ENCODE data around the gene ACTR6.

ACTR6 gene

GRCh38 chr12:100189636-100190394, 10.8 kb upstream of the ACTR6 start:
- DNase-seq (ENCODE audit: low read depth, low spot score), result no peak
- no peak for TF ChIP-seq YY1 (IDR thresholded peaks at IDR 0.05; ENCODE audit: insufficient read depth, insufficient read length)
- no peak for TF ChIP-seq SUZ12 (IDR thresholded peaks at IDR 0.05; ENCODE audit: extremely low read depth, insufficient read depth, insufficient read length)
- no peak for TF ChIP-seq ZNF274 (IDR thresholded peaks at IDR 0.05; ENCODE audit: low read depth, low read length)
- no peak overlapping the region for H3K4me3 ChIP-seq (ENCODE audit: insufficient read length, low read depth)
- no peaks in the 10 kb centered on the region for H3K4me1 ChIP-seq (ENCODE audit: insufficient read depth, insufficient read length)
- H3K9ac ChIP-seq (ENCODE audit: insufficient read length, low read depth), result no peak overlapping the region
- peaks cover 5% of the 10 kb centered on the region; the same call in 1 of the 2 replicates for H3K9me3 ChIP-seq (ENCODE audit: insufficient read depth, low read length)
- no peaks in the 10 kb centered on the region for H3K27me3 ChIP-seq (ENCODE audit: insufficient read depth, insufficient read length)
- no peaks in the 10 kb centered on the region for H3K36me3 ChIP-seq (ENCODE audit: insufficient read depth, insufficient read length, low read length)

GRCh38 chr12:100193085-100193484, 7.5 kb upstream of the ACTR6 start:
- peaks cover 5% of the 10 kb centered on the region; the same call in 1 of the 2 replicates for H3K9me3 ChIP-seq (ENCODE audit: insufficient read depth, low read length)
- DNase-seq (ENCODE audit: low read depth, low spot score), result no peak
- H3K4me1 ChIP-seq (ENCODE audit: insufficient read depth, insufficient read length), result no peaks in the 10 kb centered on the region
- H3K9ac ChIP-seq (ENCODE audit: insufficient read length, low read depth), result no peak overlapping the region
- no peak overlapping the region for H3K4me3 ChIP-seq (ENCODE audit: insufficient read length, low read depth)
- no peaks in the 10 kb centered on the region for H3K36me3 ChIP-seq (ENCODE audit: insufficient read depth, insufficient read length, low read length)
- no peak for TF ChIP-seq ZNF274 (IDR thresholded peaks at IDR 0.05; ENCODE audit: low read depth, low read length)
- no peak for TF ChIP-seq SUZ12 (IDR thresholded peaks at IDR 0.05; ENCODE audit: extremely low read depth, insufficient read depth, insufficient read length)
- no peak for TF ChIP-seq YY1 (IDR thresholded peaks at IDR 0.05; ENCODE audit: insufficient read depth, insufficient read length)
- H3K27me3 ChIP-seq (ENCODE audit: insufficient read depth, insufficient read length), result peaks cover 6% of the 10 kb centered on the region

GRCh38 chr12:100197486-100197885, 3.1 kb upstream of the ACTR6 start:
- no peak overlapping the region for H3K9ac ChIP-seq (ENCODE audit: insufficient read length, low read depth)
- DNase-seq (ENCODE audit: low read depth, low spot score), result no peak
- H3K27me3 ChIP-seq (ENCODE audit: insufficient read depth, insufficient read length), result peaks cover 18% of the 10 kb centered on the region
- H3K4me1 ChIP-seq (ENCODE audit: insufficient read depth, insufficient read length), result no peaks in the 10 kb centered on the region
- H3K9me3 ChIP-seq (ENCODE audit: insufficient read depth, low read length), result no peaks in the 10 kb centered on the region
- H3K36me3 ChIP-seq (ENCODE audit: insufficient read depth, insufficient read length, low read length), result no peaks in the 10 kb centered on the region
- TF ChIP-seq YY1 (IDR thresholded peaks at IDR 0.05; ENCODE audit: insufficient read depth, insufficient read length) (no peak), SUZ12 (IDR thresholded peaks at IDR 0.05; ENCODE audit: extremely low read depth, insufficient read depth, insufficient read length) (no peak), ZNF274 (IDR thresholded peaks at IDR 0.05; ENCODE audit: low read depth, low read length) (no peak)
- H3K4me3 ChIP-seq (ENCODE audit: insufficient read length, low read depth), result no peak overlapping the region

- Histone ChIP-seq H3K4me3 (ENCODE audit: insufficient read length, low read depth) (peak overlapping the region; percentile 89), H3K9ac (ENCODE audit: insufficient read length, low read depth) (peak overlapping the region; percentile 87), H3K4me1 (ENCODE audit: insufficient read depth, insufficient read length) (no peaks in the 10 kb centered on the region), H3K9me3 (ENCODE audit: insufficient read depth, low read length) (no peaks in the 10 kb centered on the region), H3K36me3 (ENCODE audit: insufficient read depth, insufficient read length, low read length) (no peaks in the 10 kb centered on the region), H3K27me3 (ENCODE audit: insufficient read depth, insufficient read length) (peaks cover 18% of the 10 kb centered on the region)
- TF ChIP-seq ZNF274 (IDR thresholded peaks at IDR 0.05; ENCODE audit: low read depth, low read length), result no peak
- TF ChIP-seq YY1 (IDR thresholded peaks at IDR 0.05; ENCODE audit: insufficient read depth, insufficient read length), result no peak
- TF ChIP-seq SUZ12 (IDR thresholded peaks at IDR 0.05; ENCODE audit: extremely low read depth, insufficient read depth, insufficient read length), result no peak
- DNase-seq (ENCODE audit: low read depth, low spot score), result no peak
Measured at GRCh38 chr12:100199023-100199346, 1.6 kb upstream of the ACTR6 start.

GRCh38 chr12:100199347-100200149, 1.1 kb upstream of the ACTR6 start:
- Histone ChIP-seq H3K9me3 (ENCODE audit: insufficient read depth, low read length) (no peaks in the 10 kb centered on the region), H3K4me3 (ENCODE audit: insufficient read length, low read depth) (peak overlapping the region; percentile 89), H3K36me3 (ENCODE audit: insufficient read depth, insufficient read length, low read length) (no peaks in the 10 kb centered on the region), H3K9ac (ENCODE audit: insufficient read length, low read depth) (peak overlapping the region; percentile 87), H3K4me1 (ENCODE audit: insufficient read depth, insufficient read length) (no peaks in the 10 kb centered on the region), H3K27me3 (ENCODE audit: insufficient read depth, insufficient read length) (peaks cover 18% of the 10 kb centered on the region)
- peak; percentile 48 for DNase-seq (ENCODE audit: low read depth, low spot score)
- no peak for TF ChIP-seq SUZ12 (IDR thresholded peaks at IDR 0.05; ENCODE audit: extremely low read depth, insufficient read depth, insufficient read length)
- TF ChIP-seq YY1 (IDR thresholded peaks at IDR 0.05; ENCODE audit: insufficient read depth, insufficient read length), result no peak
- TF ChIP-seq ZNF274 (IDR thresholded peaks at IDR 0.05; ENCODE audit: low read depth, low read length), result no peak

- no peak for TF ChIP-seq ZNF274 (IDR thresholded peaks at IDR 0.05; ENCODE audit: low read depth, low read length)
- TF ChIP-seq YY1 (IDR thresholded peaks at IDR 0.05; ENCODE audit: insufficient read depth, insufficient read length), result no peak
- TF ChIP-seq SUZ12 (IDR thresholded peaks at IDR 0.05; ENCODE audit: extremely low read depth, insufficient read depth, insufficient read length), result no peak
- Histone ChIP-seq H3K9ac (ENCODE audit: insufficient read length, low read depth) (peak overlapping the region; percentile 57), H3K36me3 (ENCODE audit: insufficient read depth, insufficient read length, low read length) (peaks cover 12% of the 10 kb centered on the region), H3K9me3 (ENCODE audit: insufficient read depth, low read length) (no peaks in the 10 kb centered on the region), H3K4me3 (ENCODE audit: insufficient read length, low read depth) (peak overlapping the region; percentile 89), H3K4me1 (ENCODE audit: insufficient read depth, insufficient read length) (no peaks in the 10 kb centered on the region), H3K27me3 (ENCODE audit: insufficient read depth, insufficient read length) (peaks cover 18% of the 10 kb centered on the region)
- DNase-seq (ENCODE audit: low read depth, low spot score), result no peak
Measured at GRCh38 chr12:100201604-100202423, 1.2 kb downstream of the ACTR6 start.

Data from NT2/D1 (cell line).